A172 (cell line): ENCODE data around the gene KCNIP3. TPM values are rescaled to one million over a fixed set of nuclear protein-coding genes. Genes with fewer than 3 reads are reported as not detected.
"Not testable (repeated sequence)": the region's sequence is repeated elsewhere in the genome, so short reads cannot be mapped to it uniquely, and the experiment has no call there.

Experiments used
- DNase-seq: peaks from one replicate; pipeline ENCODE4 v3.0.0-alpha.2; 2015; ENCODE audit warnings: low spot score
- total RNA-seq: library from RNA; depleted of rRNA; stranded (reverse); fragments of >200 nt; shearing (Covaris generic); gene quantifications from 2 replicates; pipeline ENCODE4 v1.2.3, GENCODE V29; 2014

Gene KCNIP3
- total RNA-seq, 1 experiment from 2014 or later = 3.8 TPM

DNA sequence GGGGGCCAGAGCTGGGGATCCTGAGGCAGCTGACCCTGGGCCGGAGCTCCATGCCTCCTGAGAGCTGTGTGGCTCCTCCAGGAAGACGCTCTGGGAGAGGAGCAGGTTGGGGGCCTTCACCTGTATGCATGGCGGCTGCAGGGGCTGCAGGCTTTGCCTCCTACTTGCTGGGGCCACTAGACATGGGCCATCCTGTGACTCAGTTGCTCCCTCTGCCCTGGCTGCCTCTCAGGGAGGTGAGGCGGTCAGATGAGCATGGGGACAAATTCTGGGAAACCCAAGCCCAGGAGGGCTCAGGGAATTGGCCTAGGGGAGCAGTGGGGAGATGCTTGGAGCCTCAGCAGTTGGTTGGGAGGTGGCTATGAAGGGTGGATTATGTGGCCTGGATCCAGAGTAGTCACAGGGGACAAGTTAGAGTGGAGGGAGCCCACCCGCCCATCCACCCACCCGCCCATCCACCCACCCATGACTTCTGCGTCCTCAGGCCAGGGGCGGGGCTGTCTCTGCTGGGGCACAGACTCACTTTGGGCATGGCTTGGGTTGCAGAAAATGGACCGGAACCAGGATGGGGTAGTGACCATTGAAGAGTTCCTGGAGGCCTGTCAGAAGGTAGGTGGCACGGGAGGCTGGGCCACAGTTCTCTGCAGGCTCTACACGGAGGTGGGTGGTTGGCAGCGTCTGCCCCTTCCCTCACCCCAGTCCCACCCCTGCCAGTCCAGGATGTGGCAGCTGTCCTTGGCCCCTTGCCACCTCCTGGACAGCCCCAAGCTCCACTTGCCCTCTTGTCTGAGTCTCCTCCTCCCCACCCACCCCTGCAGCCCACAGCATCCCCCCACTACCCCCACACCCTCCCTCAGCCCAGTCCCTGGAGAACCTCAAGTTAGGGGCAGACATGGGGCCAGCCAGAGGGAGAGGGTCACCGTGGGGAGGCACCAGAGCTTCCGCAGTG, 85.8 kb downstream of the KCNIP3 start:
- no peak for DNase-seq

DNA sequence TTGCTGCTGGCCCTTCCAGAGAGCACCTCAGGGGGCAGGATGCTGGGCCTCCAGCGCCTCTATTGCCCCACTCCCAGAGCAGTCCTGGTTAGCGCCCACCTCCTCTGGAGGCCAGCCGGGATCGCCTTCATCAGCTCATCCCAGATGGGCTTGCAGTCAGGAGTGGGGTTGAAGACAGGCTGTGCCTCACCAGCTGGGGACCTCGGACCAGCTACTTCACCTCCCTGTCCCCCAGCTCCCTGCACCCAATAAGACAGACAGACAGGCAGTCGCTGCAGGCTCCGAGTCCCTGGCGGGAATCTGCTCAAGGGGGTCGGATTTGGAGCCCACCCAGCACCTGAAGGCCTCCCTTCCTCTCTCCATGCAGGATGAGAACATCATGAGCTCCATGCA, 86.5 kb downstream of the KCNIP3 start:
- DNase-seq = no peak

DNA sequence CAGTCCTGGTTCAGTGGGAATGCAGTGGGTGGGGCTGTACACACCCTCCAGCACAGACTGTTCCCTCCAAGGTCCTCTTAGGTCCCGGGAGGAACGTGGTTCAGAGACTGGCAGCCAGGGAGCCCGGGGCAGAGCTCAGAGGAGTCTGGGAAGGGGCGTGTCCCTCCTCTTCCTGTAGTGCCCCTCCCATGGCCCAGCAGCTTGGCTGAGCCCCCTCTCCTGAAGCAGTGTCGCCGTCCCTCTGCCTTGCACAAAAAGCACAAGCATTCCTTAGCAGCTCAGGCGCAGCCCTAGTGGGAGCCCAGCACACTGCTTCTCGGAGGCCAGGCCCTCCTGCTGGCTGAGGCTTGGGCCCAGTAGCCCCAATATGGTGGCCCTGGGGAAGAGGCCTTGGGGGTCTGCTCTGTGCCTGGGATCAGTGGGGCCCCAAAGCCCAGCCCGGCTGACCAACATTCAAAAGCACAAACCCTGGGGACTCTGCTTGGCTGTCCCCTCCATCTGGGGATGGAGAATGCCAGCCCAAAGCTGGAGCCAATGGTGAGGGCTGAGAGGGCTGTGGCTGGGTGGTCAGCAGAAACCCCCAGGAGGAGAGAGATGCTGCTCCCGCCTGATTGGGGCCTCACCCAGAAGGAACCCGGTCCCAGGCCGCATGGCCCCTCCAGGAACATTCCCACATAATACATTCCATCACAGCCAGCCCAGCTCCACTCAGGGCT, 87.9 kb downstream of the KCNIP3 start:
- no peak for DNase-seq

DNA sequence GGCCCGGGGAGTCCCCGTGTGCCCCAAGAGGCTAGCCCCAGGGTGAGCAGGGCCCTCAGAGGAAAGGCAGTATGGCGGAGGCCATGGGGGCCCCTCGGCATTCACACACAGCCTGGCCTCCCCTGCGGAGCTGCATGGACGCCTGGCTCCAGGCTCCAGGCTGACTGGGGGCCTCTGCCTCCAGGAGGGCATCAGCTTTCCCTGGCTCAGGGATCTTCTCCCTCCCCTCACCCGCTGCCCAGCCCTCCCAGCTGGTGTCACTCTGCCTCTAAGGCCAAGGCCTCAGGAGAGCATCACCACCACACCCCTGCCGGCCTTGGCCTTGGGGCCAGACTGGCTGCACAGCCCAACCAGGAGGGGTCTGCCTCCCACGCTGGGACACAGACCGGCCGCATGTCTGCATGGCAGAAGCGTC, 88.4 kb downstream of the KCNIP3 start:
- DNase-seq = no peak

DNA sequence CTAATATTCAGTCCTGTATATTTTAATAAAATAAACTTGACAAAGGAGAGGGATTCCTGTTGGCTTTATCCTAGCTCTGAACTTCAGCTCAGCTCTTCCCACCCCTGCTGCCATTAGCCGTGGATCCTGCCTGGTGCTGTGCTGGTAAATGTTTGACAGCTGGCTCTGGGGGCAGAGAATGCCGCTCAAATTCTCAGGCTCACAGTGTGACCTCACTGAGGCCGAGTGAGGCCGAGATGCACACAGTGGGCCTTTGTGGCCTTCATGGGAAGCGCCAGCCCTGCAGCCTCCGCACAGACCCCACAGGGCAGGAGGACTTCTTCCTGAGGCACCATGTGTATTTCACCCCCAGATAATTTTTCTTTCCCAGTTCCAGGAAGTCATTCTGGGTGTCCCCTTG, 88.9 kb downstream of the KCNIP3 start:
- no peak for DNase-seq

DNA sequence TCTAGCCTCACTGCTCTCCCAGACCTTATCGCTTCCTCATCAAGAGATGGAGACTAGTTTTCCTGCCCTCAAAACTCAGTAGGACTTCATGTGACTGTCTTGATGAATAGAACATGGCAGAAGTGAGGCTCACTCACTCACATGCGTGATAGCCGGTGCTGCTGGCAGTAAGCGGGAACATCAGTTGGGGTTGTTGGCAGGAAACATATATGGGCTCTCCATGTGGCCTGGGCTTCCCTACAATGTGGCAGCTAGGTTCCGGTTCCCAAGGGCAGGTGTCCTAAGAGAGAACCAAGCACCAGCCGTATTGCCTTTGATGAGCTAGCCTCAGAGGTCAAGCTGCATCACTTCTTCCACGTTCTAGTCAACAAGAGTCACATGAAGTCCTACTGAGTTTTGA, 90.2 kb downstream of the KCNIP3 start:
- DNase-seq = no peak

DNA sequence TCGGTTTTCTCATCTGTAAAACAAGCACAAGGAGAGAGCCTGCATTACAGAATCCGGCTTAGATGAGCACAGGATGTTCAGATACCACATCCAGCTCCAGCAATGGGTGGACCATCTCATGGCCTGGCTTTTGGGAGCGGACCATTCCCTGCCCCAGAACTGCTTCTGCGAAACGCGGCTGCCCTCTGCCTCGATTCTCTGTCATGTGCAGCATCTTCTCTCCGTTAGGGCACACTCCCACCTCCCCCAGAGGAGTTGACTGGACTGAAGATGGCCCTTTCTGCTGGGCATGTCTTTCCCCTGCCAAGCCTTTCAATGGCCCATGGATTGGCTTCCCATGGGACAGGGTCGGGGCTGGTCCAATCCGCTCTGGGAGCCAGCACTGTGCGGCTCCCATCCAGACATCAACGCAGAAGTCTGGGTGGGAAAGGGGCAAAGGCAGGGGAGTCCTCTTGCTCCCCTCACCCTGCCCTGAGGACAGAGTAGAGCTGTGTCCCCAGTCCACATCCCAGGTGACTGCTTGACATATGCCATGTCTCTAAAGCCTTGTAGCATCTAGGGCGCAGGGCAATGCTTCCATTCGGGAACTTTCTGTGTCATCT, 91.0 kb downstream of the KCNIP3 start:
- DNase-seq = no peak

DNA sequence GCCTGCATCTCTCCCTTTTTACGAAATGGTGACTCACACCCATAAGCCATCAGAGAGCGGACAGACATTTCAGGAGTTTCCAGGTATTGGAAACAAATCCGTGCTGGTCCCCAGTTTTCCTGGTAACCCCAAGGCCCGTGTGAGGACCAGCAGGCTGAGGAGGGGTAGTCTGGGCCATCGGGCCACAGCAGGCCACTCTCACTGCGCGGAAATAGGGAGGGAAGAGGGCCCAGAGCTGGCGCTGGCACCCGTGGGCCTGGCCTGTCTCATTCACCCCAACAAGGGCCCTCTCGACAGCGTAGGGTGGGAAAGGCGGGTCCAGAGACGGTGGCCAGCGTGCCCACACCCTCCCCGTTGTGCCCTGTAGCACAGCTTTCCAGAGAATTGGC, 91.7 kb downstream of the KCNIP3 start:
- no peak for DNase-seq

DNA sequence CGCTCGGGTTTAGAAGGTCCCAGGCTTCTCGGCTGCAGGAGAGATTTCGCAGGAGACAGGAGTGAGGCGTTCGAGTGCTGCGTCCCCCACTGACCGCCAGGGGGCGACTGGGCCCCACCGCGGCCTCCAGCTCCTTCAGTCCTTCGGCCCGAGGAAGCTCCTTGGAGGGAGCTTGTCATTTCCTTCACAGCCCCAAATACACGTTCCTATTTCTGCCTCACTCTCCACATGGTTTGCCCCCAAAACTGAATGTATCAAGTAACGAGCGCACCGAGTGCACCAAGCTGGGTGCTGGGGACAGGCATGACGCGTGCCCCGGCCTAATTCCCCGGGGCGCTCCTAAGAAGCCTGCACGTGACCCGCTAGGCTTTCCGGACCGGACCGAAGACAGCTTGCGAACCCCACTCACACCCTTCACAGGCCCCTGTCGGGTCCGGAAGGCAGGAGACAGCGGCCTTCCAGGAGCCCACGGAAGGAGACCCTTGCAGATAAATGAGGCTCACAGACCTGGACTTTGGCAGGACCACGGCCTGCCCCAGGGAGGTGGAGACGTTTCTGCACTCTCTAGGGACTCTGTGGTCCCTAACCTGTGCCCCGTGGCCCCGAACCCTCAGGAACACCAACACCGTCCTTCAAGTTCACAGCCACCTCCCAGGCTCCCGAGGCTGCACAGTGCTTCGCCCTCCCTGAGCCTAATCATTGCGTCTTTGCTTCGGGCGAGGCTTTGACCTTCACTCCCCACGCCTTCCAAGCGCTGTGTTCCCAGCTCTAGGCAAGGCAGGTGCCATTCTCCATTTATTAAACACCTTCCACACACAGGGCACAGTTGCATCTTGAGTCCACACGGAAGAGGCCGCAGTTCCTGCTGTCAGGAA, 92.3 kb downstream of the KCNIP3 start:
- peak; percentile 46 for DNase-seq

DNA sequence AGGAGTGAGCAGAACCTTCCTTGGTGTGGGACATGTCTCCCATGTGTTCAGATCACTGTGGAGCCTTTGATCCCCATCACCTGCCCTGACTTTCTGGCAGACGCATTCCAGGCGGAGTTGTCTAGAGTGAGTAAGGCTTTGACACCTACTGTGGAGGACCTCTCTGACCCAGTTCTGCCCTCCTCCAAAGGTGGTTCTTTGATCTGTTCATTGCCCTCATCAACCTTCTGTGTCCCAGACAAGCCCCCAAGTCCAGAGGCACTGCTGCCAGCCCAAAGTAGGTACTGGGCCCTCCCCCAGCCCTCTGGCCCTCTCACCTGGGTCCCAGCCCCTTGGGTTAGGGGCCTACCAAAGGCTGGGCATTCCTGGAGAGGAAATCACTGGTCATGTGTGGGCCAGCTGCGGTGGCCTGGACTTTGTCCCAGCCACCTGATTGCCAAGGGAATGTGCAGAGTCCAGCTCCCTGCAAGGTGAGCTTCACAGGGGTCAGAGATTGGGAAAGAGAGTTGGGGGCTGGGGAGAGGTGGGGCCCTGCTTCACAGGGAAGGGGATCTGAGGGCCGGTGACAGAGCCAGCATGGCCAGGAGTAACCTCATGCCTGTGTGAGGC, 93.2 kb downstream of the KCNIP3 start:
- DNase-seq = no peak

DNA sequence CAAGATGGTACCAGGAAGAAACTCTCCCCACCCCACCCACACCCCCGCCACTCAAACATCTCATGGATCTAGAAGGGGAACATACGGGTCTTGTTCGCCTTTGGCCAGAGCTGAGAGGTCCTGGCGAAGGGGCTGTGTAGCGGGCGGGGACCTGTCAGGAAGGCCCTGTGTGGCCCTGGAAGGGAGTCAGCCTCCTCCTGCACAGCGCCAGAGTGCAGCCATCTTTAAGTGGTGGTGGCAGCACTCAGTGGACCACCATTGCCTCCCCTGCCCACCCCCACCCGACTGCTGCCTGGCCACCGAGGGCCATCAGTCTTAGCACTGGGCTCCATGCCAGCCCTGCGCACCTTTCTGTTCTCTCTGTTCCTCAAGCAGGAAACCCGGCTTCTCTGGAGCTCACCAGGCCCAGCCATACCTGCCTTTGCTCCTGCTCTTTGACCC, 93.8 kb downstream of the KCNIP3 start:
- no peak for DNase-seq

DNA sequence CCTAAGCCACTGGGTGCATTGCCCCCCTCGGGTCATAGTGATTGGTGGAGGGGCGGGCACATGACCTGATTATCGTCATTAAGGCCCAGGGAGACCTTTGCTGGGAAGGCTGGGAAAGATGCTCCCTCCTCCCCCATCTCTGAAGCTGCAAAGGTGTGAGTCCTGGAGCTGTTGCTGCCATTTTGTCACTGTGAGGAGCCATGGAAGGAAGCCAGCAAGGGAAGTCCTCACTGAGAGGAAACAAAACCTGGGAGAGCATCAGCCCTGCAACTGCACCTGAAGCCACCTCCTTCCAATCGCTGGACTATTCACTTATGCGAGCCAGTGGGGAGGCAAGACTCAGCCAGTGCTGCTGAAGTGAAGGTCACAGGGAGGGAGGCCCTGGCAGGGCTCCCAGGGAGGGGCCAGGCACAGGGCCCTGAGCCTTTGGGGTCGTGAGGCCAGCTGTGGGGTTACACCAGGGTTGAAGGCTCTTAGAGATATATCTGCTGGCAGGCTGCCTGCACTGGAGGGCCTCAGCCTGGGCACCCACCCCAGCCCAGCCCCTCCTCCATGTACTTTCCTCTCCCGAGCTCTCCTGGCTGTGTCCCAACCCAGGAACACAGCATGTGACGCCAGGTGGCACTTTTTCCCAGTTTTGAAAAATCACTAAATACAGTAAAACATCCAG, 94.6 kb downstream of the KCNIP3 start:
- DNase-seq = no peak

DNA sequence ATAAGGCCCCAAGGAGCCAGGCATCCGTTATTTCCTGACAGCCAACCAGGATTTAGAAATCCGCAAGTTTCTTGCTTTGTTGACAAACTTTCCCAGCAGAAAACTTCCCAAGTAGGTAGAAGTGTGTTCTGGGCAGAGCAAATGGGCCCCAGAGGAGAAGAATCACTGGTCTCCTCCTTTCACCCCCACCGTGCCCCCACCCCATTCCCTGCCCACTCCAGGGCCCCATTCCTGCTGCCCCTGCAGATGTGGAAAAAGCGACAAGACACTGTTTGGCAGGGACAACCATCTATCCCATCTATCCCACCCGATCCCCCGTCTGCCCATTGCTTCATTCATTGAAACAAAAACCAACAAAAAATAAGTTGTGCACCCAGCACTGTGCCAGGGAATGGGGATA, 95.2 kb downstream of the KCNIP3 start:
- no peak for DNase-seq

DNA sequence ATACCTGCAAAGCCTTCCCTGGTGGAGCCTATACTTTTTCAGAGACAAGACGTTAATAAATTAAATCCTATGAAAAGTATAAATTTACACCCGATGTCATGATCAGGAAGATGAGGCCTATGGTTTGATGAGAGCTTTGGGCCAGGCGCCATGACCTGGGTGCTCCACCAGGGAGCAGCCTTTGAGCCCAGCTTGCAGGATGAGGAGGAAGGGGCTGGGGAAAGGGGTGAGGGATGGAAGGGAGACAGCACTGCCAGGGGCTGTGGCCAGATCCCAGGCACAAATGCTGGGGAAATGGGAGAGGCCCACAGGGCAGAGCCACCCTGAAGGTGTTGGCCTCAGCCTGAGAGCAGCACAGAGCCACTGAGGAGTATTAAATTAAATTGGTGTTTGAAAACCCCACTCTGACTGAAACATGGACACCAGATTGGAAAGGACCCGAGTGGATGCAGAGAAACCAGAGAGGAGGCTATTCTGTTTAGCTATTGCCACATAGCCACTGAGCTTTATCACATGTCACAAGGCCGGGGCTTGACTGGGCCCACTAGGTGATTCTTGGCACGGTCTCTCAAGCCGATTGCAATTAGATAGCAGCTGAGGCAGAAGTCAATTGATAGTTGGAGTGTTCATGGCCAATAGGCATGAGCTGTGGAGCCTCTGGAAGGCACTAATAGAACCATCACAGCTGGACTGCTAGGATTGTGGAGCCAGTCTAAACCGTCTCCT, 95.7 kb downstream of the KCNIP3 start:
- no peak for DNase-seq

DNA sequence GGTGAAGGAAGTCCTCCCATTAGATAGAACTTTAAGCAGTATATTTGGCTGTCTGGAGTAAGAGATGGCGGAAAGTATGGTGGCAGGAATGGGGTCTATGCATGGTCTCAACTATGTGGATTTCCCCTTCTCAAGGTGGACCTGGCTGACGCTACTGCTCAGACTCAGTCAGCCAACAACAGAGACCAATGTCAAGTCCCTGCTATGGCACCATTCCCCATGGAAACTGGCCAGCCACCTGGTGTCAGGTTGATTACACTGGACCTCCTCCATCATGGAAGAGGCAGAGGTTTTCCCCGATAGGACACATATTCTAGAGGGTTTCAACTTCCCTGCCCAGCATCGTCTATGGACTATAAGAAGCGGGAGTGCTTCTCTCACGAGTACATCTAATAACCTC, 96.8 kb downstream of the KCNIP3 start:
- no peak for DNase-seq

DNA sequence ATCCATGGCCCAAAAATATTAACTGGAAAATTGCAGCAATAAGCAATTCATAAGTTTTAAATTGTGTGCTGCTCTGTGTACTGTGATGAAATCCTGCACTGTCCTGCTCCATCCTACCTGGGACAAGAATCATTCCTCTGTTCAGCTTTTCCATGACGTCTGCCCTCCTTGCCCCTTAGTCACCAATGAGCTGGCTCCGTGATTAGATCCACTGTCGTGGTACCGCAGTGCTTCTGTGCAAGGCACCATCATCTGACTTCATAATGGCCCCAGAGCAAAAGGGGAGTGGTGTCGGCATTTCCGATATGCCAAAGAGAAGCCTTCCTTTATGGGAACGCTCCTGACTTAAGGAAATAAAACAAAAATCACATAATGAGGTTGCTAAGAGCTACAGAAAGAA, 101.9 kb downstream of the KCNIP3 start:
- no peak for DNase-seq

DNA sequence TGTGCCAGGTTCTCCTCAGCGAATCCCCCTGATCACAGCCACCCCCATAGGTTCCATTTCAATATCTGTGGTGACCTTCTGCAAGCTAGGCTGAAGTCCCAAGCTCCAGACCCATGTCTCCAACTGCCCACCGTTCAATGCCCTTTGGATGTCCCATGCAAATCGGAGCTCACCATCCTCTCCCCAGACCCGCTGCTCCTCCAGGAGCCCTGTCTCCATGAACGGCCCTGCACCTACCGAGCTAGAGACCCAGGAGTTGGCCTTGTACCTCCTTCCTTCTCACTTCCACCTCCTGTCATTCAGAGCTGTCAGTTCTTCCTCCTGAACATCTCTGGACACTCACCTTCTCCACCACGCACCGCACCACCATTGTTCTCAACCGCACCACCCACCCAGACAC, 104.3 kb downstream of the KCNIP3 start:
- no peak for DNase-seq

DNA sequence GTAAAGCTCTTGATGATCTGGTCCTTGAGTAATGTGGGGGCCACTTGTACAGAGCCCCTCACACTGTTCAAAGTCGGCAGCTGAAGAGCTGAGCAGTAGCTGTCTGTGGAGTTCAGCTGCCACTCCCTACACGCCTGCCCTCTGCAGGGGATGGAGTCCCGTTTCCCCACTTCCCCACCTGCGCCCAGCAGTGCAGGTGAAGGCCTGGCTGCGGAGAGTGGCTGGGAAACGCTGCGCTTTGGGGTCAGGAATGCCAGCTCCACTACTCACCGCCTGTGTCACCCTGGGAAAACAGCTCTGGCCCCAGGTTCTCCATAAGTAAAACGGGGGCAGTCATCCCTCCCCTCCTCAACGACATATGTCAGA, 104.8 kb downstream of the KCNIP3 start:
- not testable (repeated sequence) for DNase-seq

DNA sequence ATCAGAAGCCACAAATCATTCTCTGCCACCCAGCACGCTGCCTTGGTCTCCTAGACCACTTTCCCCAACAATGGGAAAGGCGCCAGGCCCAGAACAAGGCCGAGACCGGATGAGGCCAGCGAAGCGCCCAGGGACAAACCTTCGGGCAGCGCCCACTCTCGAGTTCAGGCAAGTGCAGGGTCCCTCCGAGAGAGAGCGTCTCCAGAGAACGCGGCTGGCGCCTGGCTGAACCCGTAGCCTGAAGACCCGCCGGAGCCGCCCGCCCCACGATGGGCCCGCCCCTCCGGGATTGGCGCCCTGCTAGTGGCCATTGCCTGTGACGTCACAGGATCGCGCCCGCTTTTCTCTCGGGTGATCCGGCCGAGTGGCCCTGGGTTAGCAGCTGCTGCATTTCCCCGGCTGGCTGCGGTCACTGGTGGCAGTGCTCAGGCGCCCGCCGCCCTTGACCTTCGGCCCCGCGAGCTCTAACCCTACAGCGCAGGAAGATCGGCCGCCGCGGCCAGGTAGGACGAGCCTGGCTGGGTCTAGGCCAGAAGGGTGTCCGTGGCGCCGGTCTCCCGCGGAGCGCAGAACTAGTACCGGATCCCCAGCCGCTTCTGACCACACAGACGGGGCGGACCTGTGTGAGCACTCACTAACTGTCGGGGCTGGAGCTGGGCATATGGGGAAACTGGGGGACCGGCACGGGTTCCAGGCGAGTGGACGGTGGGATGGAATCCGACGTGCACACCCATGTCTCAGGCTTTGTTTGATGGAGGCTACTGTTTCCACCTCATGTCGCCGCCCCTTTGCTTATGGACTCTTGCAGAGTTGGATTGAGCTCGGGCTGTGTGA, 105.4 kb downstream of the KCNIP3 start, which contains the start of gene FAHD2A:
FAHD2A (plus strand) TSS at position 339 of the 834 bp plus-strand sequence. CDS start 2,851 bp downstream, outside the sequence.
- peak; percentile 85 for DNase-seq
